ENCODE results near the gene MCCC1. TPM values are rescaled to one million over a fixed set of nuclear protein-coding genes. Genes with fewer than 3 reads are reported as not detected.

Gene MCCC1
- total RNA-seq, 4 donors from 2014 or later, result 32.2 to 44.4 (median 33.0) TPM

DNA sequence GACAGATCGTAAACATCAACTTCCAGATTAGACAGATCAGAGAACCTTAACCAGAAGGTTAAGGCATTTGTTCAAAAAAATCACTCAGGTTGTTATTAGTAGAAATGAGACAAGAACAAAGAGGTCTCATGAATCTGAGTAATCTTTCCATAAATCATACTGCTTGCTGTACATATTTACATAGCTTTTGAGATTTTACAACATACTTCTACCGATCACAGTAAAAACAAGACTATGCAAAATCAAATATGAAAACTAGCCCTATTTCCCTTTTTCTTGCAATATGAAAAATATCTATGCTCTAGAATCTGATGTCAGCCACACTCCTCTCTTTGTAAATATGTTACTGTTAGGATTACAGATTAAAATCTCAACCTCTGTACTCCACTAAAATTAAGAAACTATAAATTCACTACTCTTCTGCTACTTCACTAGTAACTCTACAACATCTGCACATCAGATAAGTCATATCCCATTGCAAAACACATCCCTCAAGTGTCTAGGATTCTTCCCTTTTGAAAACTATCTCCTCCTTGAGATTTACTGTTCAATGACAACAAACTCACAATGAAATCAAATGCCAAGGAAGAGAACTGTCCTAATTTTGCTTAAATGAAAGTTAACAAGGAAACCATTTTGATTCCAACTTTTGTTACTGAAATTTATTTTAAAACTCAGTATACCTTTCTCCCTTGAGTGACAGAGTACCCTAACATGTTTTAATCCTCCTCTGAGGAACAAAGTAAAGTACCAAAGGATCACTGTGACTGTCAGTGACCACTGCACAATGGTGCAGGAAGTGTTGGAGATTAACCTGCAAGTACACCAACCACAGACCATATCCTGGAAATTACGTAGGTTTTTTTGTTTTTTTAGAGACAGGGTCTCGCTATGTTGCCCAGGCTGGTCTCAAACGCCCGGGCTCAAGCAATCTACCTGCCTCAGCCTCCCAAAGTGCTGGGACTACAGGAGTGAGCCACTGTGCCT, 131.8 kb downstream of the MCCC1 start:
- Histone ChIP-seq H3K27ac (no peak overlapping the region), H3K9me3 (no peaks in the 10 kb centered on the region), H3K27me3 (no peaks in the 10 kb centered on the region), H3K36me3 (peaks cover 0 to under 1% of the 10 kb centered on the region in 2 donors), H3K4me1 (peaks cover 0 to 41% (median 3%) of the 10 kb centered on the region in 3 donors), H3K4me3 (no peak overlapping the region)
- TF ChIP-seq, protein P1, sequence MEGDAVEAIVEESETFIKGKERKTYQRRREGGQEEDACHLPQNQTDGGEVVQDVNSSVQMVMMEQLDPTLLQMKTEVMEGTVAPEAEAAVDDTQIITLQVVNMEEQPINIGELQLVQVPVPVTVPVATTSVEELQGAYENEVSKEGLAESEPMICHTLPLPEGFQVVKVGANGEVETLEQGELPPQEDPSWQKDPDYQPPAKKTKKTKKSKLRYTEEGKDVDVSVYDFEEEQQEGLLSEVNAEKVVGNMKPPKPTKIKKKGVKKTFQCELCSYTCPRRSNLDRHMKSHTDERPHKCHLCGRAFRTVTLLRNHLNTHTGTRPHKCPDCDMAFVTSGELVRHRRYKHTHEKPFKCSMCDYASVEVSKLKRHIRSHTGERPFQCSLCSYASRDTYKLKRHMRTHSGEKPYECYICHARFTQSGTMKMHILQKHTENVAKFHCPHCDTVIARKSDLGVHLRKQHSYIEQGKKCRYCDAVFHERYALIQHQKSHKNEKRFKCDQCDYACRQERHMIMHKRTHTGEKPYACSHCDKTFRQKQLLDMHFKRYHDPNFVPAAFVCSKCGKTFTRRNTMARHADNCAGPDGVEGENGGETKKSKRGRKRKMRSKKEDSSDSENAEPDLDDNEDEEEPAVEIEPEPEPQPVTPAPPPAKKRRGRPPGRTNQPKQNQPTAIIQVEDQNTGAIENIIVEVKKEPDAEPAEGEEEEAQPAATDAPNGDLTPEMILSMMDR (IDR thresholded peaks at IDR 0.05), result no peak
- TF ChIP-seq POLR2A (IDR thresholded peaks at IDR 0.05) (no peak), EP300 (IDR thresholded peaks at IDR 0.05) (no peak)
- 65 to 81% methylated on average over 4 to 6 of the region's 6 CpGs for WGBS, 2 donors (ENCODE audit: low coverage in 1 of 2)
- ATAC-seq, result no peak

DNA sequence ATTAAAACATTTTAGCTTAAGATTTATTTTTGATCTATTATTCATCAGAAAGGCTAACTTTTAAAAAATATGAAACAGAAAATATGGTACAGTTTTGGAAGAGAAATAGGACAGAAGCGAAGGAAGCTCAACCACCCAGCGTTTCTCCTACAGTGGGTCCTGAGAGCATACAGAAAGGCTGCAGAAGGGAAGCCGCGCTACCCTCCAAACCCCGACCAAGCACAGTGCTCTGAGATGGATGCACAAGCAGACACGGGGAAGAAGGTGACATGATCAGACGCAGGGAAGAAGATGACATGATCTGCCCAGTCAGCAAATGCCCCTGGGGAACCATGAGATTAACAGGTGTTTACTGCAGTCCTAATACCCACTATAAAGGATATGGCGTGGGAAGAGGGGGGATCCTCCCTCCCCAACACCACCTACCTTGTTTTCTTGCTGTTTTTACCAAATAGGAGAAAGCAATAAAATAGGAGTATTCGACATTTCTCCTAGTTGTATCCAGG, 133.4 kb downstream of the MCCC1 start:
- WGBS, 2 donors (ENCODE audit: low coverage in 1 of 2), result 87 to 100% methylated on average over 2 to 9 of the region's 9 CpGs
- peaks cover 0 to 57% (median 3%) of the 10 kb centered on the region in 3 donors for H3K4me1 ChIP-seq
- no peak for ATAC-seq

More for the DNA sequence above, 133.4 kb downstream of the MCCC1 start:
- Histone ChIP-seq H3K27me3 (no peaks in the 10 kb centered on the region), H3K4me3 (no peak overlapping the region), H3K36me3 (peaks cover 0 to 3% of the 10 kb centered on the region in 2 donors), H3K27ac (no peak overlapping the region), H3K9me3 (no peaks in the 10 kb centered on the region)
- TF ChIP-seq POLR2AphosphoS5 (IDR thresholded peaks at IDR 0.05), result no peak
- TF ChIP-seq POLR2A (IDR thresholded peaks at IDR 0.05), result no peak
- no peak for TF ChIP-seq EP300 (IDR thresholded peaks at IDR 0.05)
- TF ChIP-seq, protein P1 (IDR thresholded peaks at IDR 0.05), result no peak

Other genes with a start within 250 kb of the MCCC1 start
- 10 to 100 TPM; 35.6 to 48.3 (median 42.8) TPM for gene DCUN1D1, start 119.0 kb downstream of the MCCC1 start, total RNA-seq
- under 1 TPM in 1 of 4 donors, not detected in 3; 0.74 TPM for gene LAMP3, start 63.2 kb upstream of the MCCC1 start, total RNA-seq
- gene B3GNT5, start 153.8 kb upstream of the MCCC1 start, total RNA-seq, result 1 to 10 TPM; 5.0 to 9.2 (median 6.1) TPM

Measured in gastroesophageal sphincter (tissue), 4 donors.